SJSA1 (cell line): ENCODE data around the gene CGA. TPM values are rescaled to one million over a fixed set of nuclear protein-coding genes. Genes with fewer than 3 reads are reported as not detected.

ENCODE experiments used
- total RNA-seq: library from RNA; depleted of rRNA; stranded (reverse); fragments of >200 nt; shearing (Covaris generic); gene quantifications from 2 replicates; pipeline ENCODE4 v1.2.3, GENCODE V29; 2014; rRNA removed

The CGA gene
- total RNA-seq, 1 experiment from 2014 or later, result not detected

Other genes with a start within 250 kb of the CGA start
- gene HTR1E, start 157.6 kb downstream of the CGA start, total RNA-seq, result not detected in 2 replicates
- gene ZNF292, start 60.5 kb upstream of the CGA start, total RNA-seq, result 14.1 and 17.0 TPM in 2 replicates
- gene SMIM8, start 227.5 kb upstream of the CGA start, total RNA-seq, result 4.9 and 5.1 TPM in 2 replicates
- not detected in 2 replicates for gene GJB7, start 234.2 kb upstream of the CGA start, total RNA-seq
- 0.39 and 0.88 TPM in 2 replicates for gene C6orf163, start 249.7 kb upstream of the CGA start, total RNA-seq